ENCODE data around the gene OR5AK2.
"Not testable (repeated sequence)": the region's sequence is repeated elsewhere in the genome, so short reads cannot be mapped to it uniquely, and the experiment has no call there.

OR5AK2 gene

GRCh38 chr11:56988614-56989013 is at the start of gene OR5AK2:
OR5AK2 (plus strand) TSS chr11:56988914; CDS start chr11:56988914, 0 bp downstream.
- DNase-seq (ENCODE audit: low spot score) = no peak

GRCh38 chr11:56945526-56945925 is 43.2 kb upstream of the OR5AK2 start:
- not testable (repeated sequence) for DNase-seq (ENCODE audit: low spot score)

- peak; percentile 36 for DNase-seq (ENCODE audit: low spot score)
These were observed 39.7 kb upstream of the OR5AK2 start for GRCh38 chr11:56948991-56949515.

DNA sequence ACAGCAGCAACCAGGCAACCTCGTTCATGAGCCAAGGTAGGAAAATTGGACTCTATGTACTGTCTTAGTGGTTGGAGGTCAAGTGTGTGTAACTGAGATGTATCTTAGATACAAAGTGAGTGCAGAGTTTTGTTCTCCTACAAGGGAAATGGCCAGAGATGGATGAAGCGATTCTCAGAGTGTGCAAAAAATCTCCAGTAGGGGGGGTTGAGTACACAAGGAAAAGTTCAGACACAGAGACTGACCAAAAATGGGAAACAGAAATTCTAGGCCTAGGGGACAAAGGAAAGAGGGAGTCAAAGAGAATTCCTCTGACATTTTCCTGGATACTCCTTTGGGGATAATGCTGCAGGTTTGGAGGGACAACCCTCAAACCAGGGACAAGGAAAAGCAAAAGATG is 38.2 kb upstream of the OR5AK2 start:
- DNase-seq (ENCODE audit: low spot score) = no peak

GRCh38 chr11:56953907-56954306 is 34.8 kb upstream of the OR5AK2 start:
- not testable (repeated sequence) for DNase-seq (ENCODE audit: low spot score)

- no peak for DNase-seq (ENCODE audit: low spot score)
These were observed 27.1 kb upstream of the OR5AK2 start for GRCh38 chr11:56961609-56962008.

DNA sequence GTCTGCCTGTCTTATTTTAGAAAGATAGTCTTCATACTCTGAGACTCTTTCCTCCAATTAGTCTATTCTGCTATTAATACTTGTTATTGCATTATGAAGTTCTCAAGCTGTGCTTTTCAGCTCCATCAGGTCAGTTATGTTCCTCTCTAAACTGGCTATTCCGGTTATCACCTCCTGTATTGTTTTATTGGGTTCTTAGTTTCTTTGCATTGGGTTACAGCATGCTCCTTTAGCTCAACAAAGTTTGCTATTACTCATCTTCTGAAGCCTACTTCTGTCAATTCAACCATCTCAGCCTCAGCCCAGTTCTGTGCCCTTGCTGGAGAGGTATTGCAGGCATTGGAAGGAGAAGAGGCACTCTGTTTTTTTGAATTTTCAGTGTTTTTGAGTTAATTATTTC is 21.0 kb upstream of the OR5AK2 start:
- DNase-seq (ENCODE audit: low spot score) = no peak

DNA sequence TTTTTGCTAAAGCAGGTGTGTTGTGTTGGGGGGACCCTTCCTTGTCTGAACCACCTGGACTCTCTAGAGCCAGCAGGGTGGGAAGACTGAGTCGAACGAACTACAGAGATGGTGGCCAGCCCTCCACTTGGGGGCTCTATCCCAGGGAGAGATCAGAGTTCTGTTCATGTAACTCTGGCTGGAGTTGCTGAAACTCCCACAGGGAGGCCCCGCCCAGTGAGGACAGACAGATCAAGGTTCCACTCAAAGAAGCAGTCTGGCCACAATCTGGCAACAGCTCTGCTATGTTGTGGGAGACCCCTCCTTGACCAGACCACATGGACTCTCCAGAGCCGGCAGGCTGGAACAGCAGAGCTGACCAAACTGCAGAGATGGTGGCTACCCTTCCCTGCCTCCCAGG is 20.2 kb upstream of the OR5AK2 start:
- no peak for DNase-seq (ENCODE audit: low spot score)

DNA sequence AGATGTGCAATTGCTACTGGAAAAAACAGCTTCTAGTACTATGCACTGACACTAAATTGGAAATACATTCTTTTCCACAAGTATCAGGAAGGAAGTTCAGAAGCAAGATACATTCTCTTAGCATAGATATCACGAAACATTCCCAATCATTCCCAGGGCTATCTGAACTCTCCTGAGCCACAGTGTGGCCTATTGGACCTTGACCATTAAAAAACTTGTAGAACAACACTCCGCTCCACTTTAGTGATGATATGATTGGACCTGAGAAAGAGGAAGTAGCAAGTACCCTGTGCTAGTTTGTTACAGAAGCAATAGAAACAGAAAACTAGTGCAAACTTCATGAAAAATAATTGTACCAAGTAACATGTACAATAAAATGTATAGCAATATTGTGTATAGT is 11.4 kb upstream of the OR5AK2 start:
- DNase-seq (ENCODE audit: low spot score) = no peak

- no peak for DNase-seq (ENCODE audit: low spot score)
These were observed 2.0 kb downstream of the OR5AK2 start for GRCh38 chr11:56990702-56991101.

DNA sequence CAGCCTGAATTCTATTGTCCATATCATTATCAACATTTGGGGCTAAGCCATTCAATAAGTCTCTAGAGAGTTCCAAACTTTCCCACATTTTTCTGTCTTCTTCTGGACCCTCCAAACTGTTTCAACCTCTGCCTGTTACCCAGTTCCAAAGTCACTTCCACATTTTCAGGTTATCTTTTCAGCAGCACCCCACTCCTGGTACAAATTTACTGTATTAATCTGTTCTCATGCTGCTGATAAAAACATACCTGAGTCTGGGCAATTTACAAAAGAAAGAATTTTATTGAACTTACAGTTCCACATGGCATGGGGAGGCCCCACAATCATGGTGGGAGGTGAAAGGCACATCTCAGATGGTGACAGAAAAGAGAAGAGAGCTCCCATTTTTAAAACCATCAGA is 5.8 kb downstream of the OR5AK2 start:
- no peak for DNase-seq (ENCODE audit: low spot score)

DNA sequence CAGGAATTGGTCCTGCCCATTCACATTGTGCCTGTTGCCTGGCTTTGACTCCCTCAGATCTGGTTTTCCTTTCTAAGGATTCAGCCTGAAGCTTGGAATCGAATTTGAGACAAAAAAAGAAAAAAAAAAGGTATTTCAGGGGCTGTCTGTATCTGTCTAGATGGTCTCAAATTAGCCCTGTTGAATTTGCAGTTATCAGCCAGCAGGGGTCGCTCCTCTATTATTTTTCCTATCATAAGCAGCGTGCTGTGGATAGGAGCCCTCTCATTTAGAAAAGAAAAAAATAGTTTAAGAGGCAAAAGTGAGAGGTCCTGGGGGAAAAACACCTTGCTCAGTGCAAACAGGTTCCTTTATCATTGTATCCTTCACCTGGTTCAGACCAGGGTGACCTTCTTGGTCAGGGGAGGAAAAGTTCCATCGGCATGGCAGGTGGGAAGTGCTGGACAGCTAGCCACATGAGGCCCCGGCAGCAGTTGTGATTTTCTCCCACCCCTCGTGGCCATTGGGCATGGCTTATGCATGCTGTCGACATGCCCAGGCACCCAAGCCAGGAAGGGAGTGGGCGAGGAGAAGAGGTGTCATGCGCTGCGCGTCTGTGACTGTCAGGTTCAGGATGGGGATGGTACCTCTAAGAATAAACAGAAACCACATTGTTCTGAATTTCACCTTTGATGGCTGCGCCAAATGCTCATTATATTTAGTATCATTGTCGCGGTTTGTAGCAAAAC is 13.1 kb downstream of the OR5AK2 start:
- DNase-seq (ENCODE audit: low spot score) = peak; percentile 28

- DNase-seq (ENCODE audit: low spot score) = no peak
These were observed 19.7 kb downstream of the OR5AK2 start for GRCh38 chr11:57008373-57008772.

- DNase-seq (ENCODE audit: low spot score) = no peak
These were observed 27.0 kb downstream of the OR5AK2 start for GRCh38 chr11:57015679-57016078.

GRCh38 chr11:57031556-57031955 is 42.8 kb downstream of the OR5AK2 start:
- no peak for DNase-seq (ENCODE audit: low spot score)

All from COLO829 (cell line).